GM12878 (cell line): ENCODE measurements around the gene NEAT1. TPM values are rescaled to one million over a fixed set of nuclear protein-coding genes. Genes with fewer than 3 reads are reported as not detected.

Experiments
- ATAC-seq: fragments of 200-7000 bp; cut with Tn5 transposase; 3 replicates; pipeline ENCODE4 v1.9.1; 2020; ENCODE audit warnings: mild to moderate bottlenecking, moderate library complexity
- BruUV-seq: library from RNA; stranded (reverse); fragments of 400-500 nt; replicated peaks from 2 replicates; lab custom pipeline; 2021; lab: Mats Ljungman, UMichigan
- CTCF ChIA-PET: fragments of 300-600 bp; sonication (Branson Sonifier 250); formaldehyde crosslinking; extraction: SDS; loops from one replicate; lab custom pipeline; 2021; ENCODE audit warnings: inconsistent platforms; lab: Yijun Ruan, JAX
- POLR2A ChIA-PET: fragments of 350-600 bp; formaldehyde crosslinking; extraction: SDS; loops from one replicate; lab custom pipeline; 2021; ENCODE audit warnings: inconsistent platforms; lab: Charles Lee
- RAD21 ChIA-PET: fragments of 300-600 bp; sonication (Branson Sonifier 250); formaldehyde crosslinking; loops from one replicate; lab custom pipeline; 2023; ENCODE audit warnings: antibody characterized with exemption; ENCODE audit not compliant: unreplicated experiment; lab: Charles Lee
- SMC1A ChIA-PET: fragments of 300-600 bp; sonication (Branson Sonifier 250); formaldehyde crosslinking; loops from one replicate; lab custom pipeline; 2023; ENCODE audit not compliant: unreplicated experiment, uncharacterized antibody; lab: Charles Lee
- DNase-seq: peaks from one replicate; pipeline ENCODE4 v3.0.0-alpha.2; 2011; ENCODE audit warnings: low read depth, low spot score
- FAIRE-seq: peaks from 3 replicates; lab custom pipeline; 2011; peaks lifted over from hg19 to GRCh38; lab: Jason Lieb, UNC
- H2AFZ ChIP-seq: 2 replicates; pipeline ENCODE4 v1.6.0; 2011; ENCODE audit warnings: low read depth, low read length, control low read depth; ENCODE audit not compliant: control insufficient read depth
- H3K27ac ChIP-seq: 2 replicates; pipeline ENCODE4 v1.5.1; 2011; ENCODE audit warnings: control low read depth; ENCODE audit not compliant: control insufficient read depth, insufficient read depth
- H3K27me3 ChIP-seq, 2 experiments: replicated peaks in 1 of 2; 2 replicates each; pipeline versions ENCODE4 v1.6.0 to v1.6.1; 2011; ENCODE audit warnings: low read length in 1 of 2; ENCODE audit not compliant: control insufficient read depth in 2 of 2, insufficient read depth in 2 of 2
- H3K36me3 ChIP-seq, 2 experiments: 2 replicates each; pipeline ENCODE4 v1.5.1; 2011; ENCODE audit warnings: low read length in 1 of 2; ENCODE audit not compliant: control insufficient read depth in 2 of 2, insufficient read depth in 2 of 2
- H3K4me1 ChIP-seq: 2 replicates; pipeline ENCODE4 v1.6.1; 2011; ENCODE audit warnings: mild to moderate bottlenecking, low read length, moderate library complexity, mixed read lengths; ENCODE audit not compliant: control insufficient read depth, insufficient read depth
- H3K4me2 ChIP-seq: 2 replicates; pipeline ENCODE4 v1.6.0; 2011; ENCODE audit warnings: control low read depth; ENCODE audit not compliant: control insufficient read depth, insufficient read depth
- H3K4me3 ChIP-seq: fragments of 200-600 bp; sonication (generic); 2 replicates; pipeline ENCODE4 v1.5.1; 2016
- H3K79me2 ChIP-seq: 2 replicates; pipeline ENCODE4 v1.6.0; 2011; ENCODE audit warnings: low read length; ENCODE audit not compliant: control insufficient read depth, insufficient read depth
- H3K9ac ChIP-seq: 2 replicates; pipeline ENCODE4 v1.8.0; 2011; ENCODE audit warnings: low read length, control low read depth, mixed read lengths; ENCODE audit not compliant: control insufficient read depth, insufficient read depth
- H3K9me3 ChIP-seq: replicated peaks from 3 replicates; pipeline ENCODE4 v1.5.1; 2011; ENCODE audit warnings: mild to moderate bottlenecking, low read length; ENCODE audit not compliant: control insufficient read depth, insufficient read depth
- H4K20me1 ChIP-seq: 2 replicates; pipeline ENCODE4 v1.6.0; 2011; ENCODE audit not compliant: control insufficient read depth, insufficient read depth
- CREB1 ChIP-seq: IDR thresholded peaks from 2 replicates; pipeline ENCODE4 v1.6.1; 2012; ENCODE audit warnings: low read depth, mild to moderate bottlenecking, inconsistent platforms
- CREM ChIP-seq: IDR thresholded peaks from 2 replicates; pipeline ENCODE4 v1.6.1; 2014; ENCODE audit warnings: antibody characterized with exemption, low read depth
- DPF2 ChIP-seq: fragments of 450-650 bp; IDR thresholded peaks from 2 replicates; pipeline ENCODE4 v1.6.1; 2017; ENCODE audit warnings: mild to moderate bottlenecking
- NFXL1 ChIP-seq: fragments of 450-650 bp; IDR thresholded peaks from 2 replicates; pipeline ENCODE4 v1.6.1; 2017; ENCODE audit warnings: antibody characterized with exemption, mild to moderate bottlenecking, borderline replicate concordance
- NFYA ChIP-seq: IDR thresholded peaks from 2 replicates; pipeline ENCODE4 v1.6.1; 2011; ENCODE audit warnings: low read depth, mild to moderate bottlenecking, low read length, improper control_type of control experiment, borderline replicate concordance
- TCF3 ChIP-seq: IDR thresholded peaks from 2 replicates; pipeline ENCODE4 v1.6.1; 2012; ENCODE audit warnings: low read depth, mild to moderate bottlenecking, low read length, borderline replicate concordance; ENCODE audit not compliant: insufficient read depth
- YY1 ChIP-seq: IDR thresholded peaks from 2 replicates; pipeline ENCODE4 v1.6.1; 2011; ENCODE audit warnings: low read depth, mild to moderate bottlenecking, low read length
- WGBS: methylation state at CpG from one replicate; pipeline ENCODE4 v1.1.6; 2016; ENCODE audit warnings: low lambda C conversion rate; ENCODE audit not compliant: insufficient replicate concordance, insufficient coverage; ENCODE audit errors: missing lambda C conversion rate; 5-methylcytosine and 5-hydroxymethylcytosine counted together
- in situ Hi-C: fragments of 300-500 bp; cut with MboI; formaldehyde crosslinking; loops from 9 replicates; pipeline ENCODE4 v1.14.3; 2018; ENCODE audit warnings: mixed read lengths
- intact Hi-C: fragments of 100-400 bp; cut with micrococcal nuclease; formaldehyde crosslinking; loops from one replicate; pipeline ENCODE4 v1.14.2; 2022; ENCODE audit not compliant: unreplicated experiment
- polyA plus RNA-seq, 11 experiments: library from polyadenylated mRNA; depleted of rRNA in 4 of 11; unstranded in 6 of 11; stranded (reverse) in 5 of 11; fragments of >200 nt; fragmentation: Nextera tagmentation in 4 of 11; fragmentation: Illumina TruSeq in 1 of 11; extraction: Ambion mirVana in 4 of 11; extraction: Trizol in 1 of 11; gene quantifications; 1 replicate in 1 of 11; 2 replicates in 10 of 11; pipeline versions ENCODE4 v1.2.1 to v1.2.3, GENCODE V29; 2011 to 2016; ENCODE audit warnings: inconsistent platforms in 2 of 11, missing spikeins in 2 of 11, low read depth in 1 of 11
- total RNA-seq, 4 experiments: library from RNA; depleted of rRNA in 3 of 4; stranded (reverse); fragments of >200 nt in 3 of 4; fragmentation: Illumina TruSeq in 1 of 4; extraction: Trizol in 1 of 4; gene quantifications; 2 replicates each; pipeline versions ENCODE4 v1.2.1 to v1.2.3, GENCODE V29; 2013 to 2021

NEAT1 gene
- total and polyA plus RNA-seq, 10 of the 15 experiments (the other 5 are each of a cell fraction or from before 2014, with no cell fraction given), result 13.6 to 328 (median 69.4) TPM

- ChIA-PET POLR2A (interaction anchor here (0.9 to 16.2 kb wide), 11 partner anchors 4 to 159 kb away, joined by 3 to 429 read pairs (median 22); partner anchors contain the start of genes DPF2, MALAT1 and NEAT1), SMC1A (interaction anchor here (1.0 to 15.8 kb wide), 9 partner anchors 8 to 73 kb away, joined by 3 to 146 read pairs (median 9); no protein-coding TSS in a partner anchor), RAD21 (interaction anchor here (1.1 to 14.2 kb wide), 7 partner anchors 10 to 85 kb away, joined by 3 to 282 read pairs (median 8); partner anchors contain the start of gene NEAT1), CTCF (interaction anchor here (0.7 to 27.9 kb wide), 5 partner anchors 15 to 76 kb away, joined by 3 to 728 read pairs (median 10); partner anchors contain the start of gene NEAT1)
- WGBS, result 3% methylated on average over 4 of the region's 4 CpGs
- DNase-seq (no peak), ATAC-seq (no peak), FAIRE-seq (no peak)
- Histone ChIP-seq H3K9me3 (no peaks in the 10 kb centered on the region), H3K9ac (peak overlapping the region; percentile 81), H3K27ac (peak overlapping the region; percentile 100), H3K36me3 (no peaks in the 10 kb centered on the region), H3K79me2 (peaks cover 55% of the 10 kb centered on the region), H3K27me3 (no peaks in the 10 kb centered on the region), H3K4me2 (peak overlapping the region; percentile 77), H3K4me1 (peaks cover 85% of the 10 kb centered on the region), H3K4me3 (peak overlapping the region; percentile 61), H2AFZ (peak overlapping the region; percentile 70; the same call in 1 of the 2 replicates), H4K20me1 (no peaks in the 10 kb centered on the region)
- intact Hi-C loops, result no loop called here
- BruUV-seq, result no TSS peak
- TF ChIP-seq CREM (no peak), YY1 (no peak), TCF3 (no peak), CREB1 (no peak), NFXL1 (no peak), DPF2 (no peak), NFYA (no peak)
- in situ Hi-C loops, result no loop called here
These were observed 69.7 kb downstream of the NEAT1 start for GRCh38 chr11:65492387-65492636.
